GM08714 (cell line): ENCODE measurements around the gene APOL1.
A peak's percentile ranks its signal among the peaks of the same experiment; 100 is the strongest.
"Not testable (repeated sequence)": the region's sequence is repeated elsewhere in the genome, so short reads cannot be mapped to it uniquely, and the experiment has no call there.

Experiments
- H3K4me3 ChIP-seq: fragments of 200-500 bp; sonication (Bioruptor generic); 2 replicates; pipeline ENCODE4 v1.5.1; 2014; ENCODE audit warnings: mild to moderate bottlenecking, low read length, inconsistent platforms
- ZNF274 ChIP-seq: IDR thresholded peaks from 2 replicates; pipeline ENCODE4 v1.6.1; 2012; ENCODE audit warnings: mild to moderate bottlenecking, low read depth, low read length

APOL1 gene

DNA sequence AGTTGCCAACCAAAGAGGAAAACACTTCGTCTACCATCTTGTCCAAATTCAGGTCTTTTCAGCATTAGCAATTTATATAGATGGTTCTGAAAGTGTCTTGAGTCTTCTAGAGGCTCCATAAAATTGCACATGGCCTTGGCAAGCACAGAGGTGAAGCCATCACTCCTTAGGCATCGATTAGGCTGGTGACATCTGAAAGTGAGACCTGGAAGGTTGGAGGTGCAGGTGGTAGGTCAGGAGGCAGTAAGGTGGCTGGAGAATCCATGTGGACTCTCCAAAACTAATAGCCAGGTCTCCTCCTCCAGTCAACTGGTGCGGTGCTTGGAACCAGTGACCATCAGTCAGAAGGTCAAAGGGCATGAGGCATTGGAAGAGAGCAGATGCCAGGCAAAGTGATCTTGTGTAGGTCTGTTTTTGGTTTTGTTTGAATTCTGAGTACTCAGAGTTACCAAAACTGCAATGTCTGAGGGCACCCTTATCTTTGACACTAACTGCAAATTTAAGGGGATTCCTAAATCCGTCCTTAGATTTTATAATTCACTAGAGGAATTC lies 7.1 kb upstream of the APOL1 start:
- no peak for TF ChIP-seq ZNF274

DNA sequence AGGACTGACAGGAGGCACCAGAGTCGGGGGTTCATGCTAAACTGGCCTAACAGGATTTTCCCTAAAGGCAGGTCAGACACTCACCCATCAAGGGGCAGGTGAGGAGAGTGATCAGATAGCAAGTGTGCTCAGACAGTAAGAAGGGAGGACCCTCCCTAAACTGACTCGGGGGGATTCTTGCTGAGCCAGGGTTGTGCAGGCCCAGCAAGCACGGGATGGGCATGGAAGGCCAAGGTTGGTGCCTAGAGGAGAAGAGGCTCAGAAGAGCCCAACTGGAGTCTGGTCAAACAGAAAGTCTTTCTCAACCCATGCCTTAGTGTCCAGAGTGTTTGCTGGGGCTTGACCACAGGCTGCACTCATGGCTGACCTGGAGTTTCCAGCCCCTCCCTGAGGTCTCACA lies 6.2 kb upstream of the APOL1 start:
- TF ChIP-seq ZNF274, result no peak
- H3K4me3 ChIP-seq, result no peak overlapping the region

More for the DNA sequence above, 7.1 kb upstream of the APOL1 start:
- no peak overlapping the region for H3K4me3 ChIP-seq

DNA sequence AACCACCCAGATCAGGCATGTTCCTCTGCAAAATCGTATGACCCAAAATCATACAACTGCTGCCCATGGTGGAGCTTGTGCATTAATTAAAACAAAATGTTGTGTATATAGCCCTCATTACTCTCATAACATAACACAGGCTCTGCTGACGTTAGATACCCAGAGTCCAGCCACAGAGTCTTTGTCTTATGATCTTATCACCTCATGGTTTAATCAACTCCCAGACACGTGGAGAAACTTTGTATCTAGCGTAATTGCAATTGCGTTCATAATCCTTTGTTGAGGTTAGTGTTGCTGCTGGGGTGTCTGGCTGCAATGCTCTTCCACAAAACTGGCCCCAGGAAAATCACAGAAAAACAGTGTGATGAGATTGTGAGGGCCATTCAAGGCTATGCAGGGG lies 5.0 kb upstream of the APOL1 start:
- no peak overlapping the region for H3K4me3 ChIP-seq
- no peak for TF ChIP-seq ZNF274

DNA sequence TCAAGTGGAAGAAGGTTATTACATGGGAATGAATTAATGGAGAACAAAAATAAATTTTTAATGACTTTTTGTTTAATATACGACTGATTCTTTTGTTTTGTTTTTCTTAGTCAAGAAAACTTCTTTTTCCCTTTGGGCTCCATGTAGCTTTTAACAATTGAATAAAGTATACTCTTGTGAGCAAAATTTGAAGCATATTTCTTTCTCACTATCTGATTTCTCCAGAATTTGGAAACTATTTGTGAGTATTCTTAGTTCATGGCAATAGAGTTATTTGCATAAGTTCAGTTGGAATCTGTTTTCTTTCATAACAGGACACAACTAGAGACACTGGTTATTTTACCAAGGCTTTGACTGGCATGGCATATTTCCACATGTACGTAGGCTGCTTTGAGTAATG lies 3.8 kb upstream of the APOL1 start:
- H3K4me3 ChIP-seq, result no peak overlapping the region
- no peak for TF ChIP-seq ZNF274

DNA sequence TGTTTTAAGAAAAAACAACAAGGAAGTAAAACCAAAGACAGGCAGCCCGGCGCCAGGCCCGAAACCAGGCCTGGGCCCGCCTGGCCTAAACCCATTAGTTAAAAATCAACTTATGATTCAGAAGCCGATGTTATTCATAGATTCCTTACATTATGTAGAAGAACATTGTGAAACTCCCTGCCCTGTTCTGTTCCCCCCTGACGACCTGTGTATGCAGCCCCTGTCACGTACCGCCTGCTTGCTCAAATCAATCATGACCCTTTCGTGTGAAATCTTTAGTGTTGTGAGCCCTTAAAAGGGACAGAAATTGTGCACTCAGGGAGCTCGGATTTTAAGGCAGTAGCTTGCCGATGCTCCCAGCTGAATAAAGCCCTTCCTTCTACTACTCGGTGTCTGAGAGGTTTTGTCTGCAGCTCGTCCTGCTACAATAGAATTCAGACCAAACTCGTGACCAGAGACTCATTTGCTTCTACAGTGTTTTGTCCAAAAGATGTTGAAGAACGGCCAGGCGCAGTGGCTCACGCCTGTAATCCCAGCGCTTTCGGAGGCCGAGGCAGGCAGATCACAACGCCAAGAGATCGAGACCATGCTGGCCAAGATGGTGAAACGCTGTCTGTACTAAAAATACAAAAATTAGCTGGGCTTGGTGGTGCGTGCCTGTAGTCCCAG lies 2.5 kb upstream of the APOL1 start:
- H3K4me3 ChIP-seq, result not testable (repeated sequence)

DNA sequence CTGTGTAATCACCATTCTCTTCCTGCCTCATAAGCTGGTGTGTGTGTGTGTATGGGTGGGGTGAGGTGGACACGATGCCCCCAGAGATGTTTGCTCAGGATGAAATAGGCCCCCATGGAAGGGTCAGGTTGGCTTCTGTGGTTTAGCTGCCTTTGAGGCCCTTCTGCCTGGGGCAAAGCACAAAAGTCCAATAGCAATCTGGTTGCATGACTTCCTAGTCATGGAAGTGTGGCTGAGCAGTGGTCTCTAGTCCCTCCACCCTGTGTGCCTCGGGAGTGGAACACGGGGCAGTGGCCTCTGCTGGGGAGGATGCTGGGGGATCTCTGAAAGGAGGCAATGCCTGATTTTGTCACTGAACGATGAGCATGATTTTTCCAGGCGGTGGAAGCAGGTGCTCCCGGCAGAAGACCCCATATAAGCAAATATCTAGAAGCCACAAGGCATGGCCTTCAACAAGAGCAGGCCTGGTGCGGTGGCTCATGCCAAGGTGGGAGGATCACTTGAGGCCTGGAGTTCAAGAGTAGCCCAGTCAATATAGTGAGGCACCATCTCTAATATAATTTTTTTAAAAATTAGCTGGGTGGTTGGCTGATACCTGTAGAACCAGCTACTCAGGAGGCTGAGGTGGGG lies 839 bp upstream of the APOL1 start:
- H3K4me3 ChIP-seq, result not testable (repeated sequence)

DNA sequence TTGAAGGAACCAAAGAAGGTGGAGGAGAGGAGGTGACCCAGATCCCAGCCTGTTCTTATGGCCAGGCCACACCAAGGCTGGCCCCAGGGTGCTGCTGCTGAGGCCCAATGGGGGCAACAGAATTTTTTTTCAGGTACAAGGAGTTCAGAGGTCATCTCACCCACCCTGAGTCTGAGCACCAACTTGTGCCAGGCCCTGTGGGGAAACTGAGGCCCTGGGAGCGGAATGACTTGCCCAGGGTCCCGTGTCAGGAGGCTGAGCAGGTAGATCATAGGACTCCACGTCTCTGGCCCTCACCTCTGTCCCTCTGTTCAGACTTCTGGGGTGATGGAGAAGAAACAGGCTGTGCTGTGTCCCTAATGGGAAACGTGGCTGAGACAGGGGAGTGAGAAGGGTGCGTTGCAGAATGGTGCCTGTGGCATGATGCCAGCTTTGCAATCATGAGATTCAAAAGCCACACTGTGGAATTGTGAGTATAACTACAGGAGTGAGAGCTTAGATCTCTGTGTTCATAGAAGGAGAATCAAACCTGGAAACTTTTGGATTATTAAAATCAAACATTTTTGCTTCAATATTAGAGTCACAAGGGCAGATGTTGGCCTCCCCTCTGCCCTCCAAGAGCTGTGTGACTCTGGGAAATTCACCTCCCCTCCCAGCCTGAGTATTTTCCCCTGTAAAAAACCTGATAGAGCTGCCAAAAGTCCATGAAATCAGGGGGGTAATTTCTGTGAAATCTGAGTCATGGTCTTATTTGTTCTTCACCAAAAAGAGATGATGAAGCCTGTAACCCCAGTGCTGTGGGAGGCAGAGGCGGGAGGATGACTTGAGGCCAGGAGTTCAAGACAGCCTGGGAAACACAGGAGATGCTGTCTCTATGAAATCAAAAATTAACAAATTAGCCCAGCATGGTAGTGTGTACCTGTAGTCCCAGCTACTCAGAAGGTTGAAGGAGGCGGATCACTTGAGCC lies 874 bp downstream of the APOL1 start:
- no peak for TF ChIP-seq ZNF274
- H3K4me3 ChIP-seq, result peak overlapping the region; percentile 79; the same call in 1 of the 2 replicates

DNA sequence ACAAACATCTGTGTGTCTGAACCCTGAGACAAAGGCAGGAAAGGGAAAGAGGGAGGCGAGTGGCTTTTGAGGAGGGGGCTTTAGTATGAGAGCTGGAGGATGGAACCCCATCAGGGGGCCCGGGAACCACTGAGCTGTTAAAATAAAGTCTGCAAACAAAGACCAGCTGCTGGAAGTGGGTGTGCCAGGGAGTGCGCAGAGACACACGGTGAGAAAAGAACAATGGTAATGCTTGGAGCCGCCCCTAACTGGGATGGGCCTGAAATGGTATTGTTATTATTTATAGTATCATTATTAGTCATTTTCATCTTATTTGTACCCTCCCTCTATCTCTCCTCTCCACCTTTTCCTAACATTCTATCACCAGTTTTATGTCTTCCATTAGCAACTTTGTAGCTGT lies 2.6 kb downstream of the APOL1 start:
- not testable (repeated sequence) for H3K4me3 ChIP-seq

DNA sequence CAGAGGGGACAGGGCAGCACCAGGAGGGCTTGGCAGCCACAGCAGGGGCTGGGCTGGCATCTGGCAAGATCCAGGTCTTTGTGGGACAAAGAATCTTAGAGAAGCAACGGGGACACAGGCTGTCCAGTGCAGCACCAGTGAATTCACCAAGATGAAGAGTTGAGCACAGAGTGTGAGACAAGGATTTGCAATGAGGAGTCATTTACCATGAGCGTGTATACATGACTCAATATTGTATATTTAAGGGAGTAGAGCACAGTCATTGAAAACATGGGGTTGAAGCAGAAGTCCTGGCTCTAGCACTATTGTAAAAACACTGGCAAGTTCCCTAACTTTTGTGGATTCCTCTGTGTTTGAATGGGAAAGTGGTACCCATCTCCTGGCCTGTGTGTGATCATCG lies 3.5 kb downstream of the APOL1 start:
- no peak for TF ChIP-seq ZNF274
- no peak overlapping the region for H3K4me3 ChIP-seq

DNA sequence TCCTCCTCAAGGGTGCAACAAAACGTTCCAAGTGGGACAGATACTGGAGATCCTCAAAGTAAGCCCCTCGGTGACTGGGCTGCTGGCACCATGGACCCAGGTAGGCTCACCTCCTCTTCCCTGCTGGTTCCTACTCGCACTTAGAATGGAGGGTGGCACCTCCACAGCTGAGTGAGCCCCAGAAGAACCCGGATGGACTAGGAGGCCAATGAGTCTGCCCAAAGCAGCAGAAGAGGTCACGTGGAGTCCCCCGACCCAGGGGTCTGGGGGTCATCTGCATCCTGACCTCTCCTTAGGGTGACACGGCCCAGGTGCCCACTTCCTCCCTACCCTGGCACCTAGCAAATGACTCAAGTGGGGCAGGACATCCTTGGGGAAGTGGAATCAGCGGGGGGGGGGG lies 4.4 kb downstream of the APOL1 start:
- no peak overlapping the region for H3K4me3 ChIP-seq
- TF ChIP-seq ZNF274, result no peak

DNA sequence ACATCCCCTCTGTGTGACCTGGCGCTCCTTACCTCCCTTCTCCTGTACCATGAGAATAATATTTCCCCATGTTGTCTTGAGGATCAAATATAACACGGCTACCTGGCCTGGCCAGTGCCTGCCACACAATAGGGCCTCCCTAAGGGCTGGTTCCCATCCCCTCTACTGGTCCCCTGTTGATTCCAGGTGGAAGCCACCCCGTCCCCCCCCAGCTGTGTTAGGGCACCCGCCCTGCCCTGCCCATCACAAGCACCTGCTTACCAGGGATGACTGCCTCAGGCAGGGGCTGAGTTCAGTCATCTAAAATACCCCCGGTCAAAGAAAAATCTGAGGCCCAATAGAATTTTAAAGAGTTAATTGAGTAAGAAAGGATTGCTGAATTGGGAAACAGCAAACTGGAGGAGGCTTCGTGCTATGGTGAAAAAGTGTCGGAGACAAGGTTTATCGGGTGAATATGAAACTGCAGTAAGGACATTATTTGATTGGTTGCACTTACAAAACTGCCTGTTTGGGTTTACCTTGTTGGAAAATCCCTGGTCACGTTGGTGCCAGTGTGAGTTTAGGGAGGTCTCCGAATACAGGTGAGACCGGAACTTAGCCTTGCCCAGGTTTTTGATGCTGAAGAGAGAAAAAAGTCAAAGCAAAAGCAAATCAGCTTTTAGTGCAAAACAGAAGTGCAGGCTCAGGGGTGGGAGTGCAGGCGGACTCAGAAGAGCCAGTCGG lies 5.2 kb downstream of the APOL1 start:
- no peak overlapping the region for H3K4me3 ChIP-seq
- no peak for TF ChIP-seq ZNF274

DNA sequence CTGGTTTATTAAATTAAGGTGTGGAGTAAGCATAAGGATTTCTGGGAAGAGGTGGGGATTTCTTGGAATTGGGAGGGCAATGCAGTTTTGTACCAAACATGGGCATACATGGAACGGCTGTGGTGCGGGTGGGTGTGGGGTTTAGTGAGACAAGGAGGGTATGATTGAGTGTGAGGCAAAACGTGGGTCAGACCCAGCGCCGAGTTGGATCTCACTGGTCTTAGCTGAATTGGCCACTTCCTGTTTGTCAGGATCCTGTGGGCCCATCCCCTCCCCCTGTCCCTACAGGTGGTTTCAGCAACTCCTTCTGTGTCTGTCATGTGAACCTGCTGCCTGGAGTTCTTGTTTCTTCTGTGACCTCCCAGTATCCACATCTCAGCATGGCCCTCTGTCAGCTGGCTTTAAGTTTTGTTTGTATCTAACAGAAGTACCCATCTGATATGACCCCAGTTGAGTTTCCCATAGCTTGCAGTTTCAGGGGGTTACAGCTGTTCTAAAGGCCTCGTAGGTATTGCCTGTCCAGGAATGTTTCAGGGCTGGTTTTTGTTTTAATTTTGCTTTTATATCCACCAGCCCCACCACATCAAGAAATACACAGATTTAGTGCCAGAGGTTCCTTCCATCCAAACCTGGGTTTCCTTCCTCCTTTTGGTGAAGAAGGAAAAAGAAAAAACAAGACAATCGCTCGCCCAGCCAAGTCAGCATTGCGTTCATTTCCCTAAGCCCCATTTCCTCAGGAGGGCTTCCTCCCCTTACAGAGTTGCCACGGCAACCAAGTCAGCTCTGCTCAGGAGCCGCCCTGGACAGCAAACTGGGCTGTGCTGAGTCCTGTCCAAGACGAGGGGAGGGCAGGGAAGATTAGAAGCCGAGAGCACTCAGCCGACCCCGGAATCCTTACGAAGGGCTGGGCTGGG lies 6.0 kb downstream of the APOL1 start:
- TF ChIP-seq ZNF274, result no peak
- H3K4me3 ChIP-seq, result no peak overlapping the region; the same call in 1 of the 2 replicates
